GM18517 (cell line): ENCODE results near the gene PKN1.
"Not testable (repeated sequence)": the region's sequence is repeated elsewhere in the genome, so short reads cannot be mapped to it uniquely, and the experiment has no call there.

ENCODE experiments used
- ATAC-seq: cut with Tn5 transposase; IDR thresholded peaks from one replicate; pipeline ENCODE4 v1.9.1; 2021; ENCODE audit warnings: mild to moderate bottlenecking, moderate library complexity; ENCODE audit not compliant: unreplicated experiment

PKN1 gene

DNA sequence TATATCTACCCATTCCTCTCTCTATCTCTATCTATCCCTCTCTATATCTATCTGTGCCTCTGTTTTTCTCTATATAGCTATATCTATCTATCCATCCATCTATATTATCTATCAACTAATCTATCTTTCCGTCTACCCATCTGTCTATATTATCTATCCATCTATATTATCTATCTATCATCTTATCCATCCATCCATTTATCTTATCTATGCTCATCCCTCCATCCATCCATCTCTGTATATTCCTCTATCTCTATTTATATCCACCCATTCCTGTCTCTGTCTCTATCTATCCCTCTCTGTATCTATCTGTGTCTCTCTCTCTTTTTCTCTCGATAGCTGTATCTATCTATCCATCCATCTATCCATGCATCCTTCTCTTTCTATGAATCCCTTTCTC lies 27.8 kb downstream of the PKN1 start:
- no peak for ATAC-seq

- not testable (repeated sequence) for ATAC-seq
Measured at GRCh38 chr19:14462401-14462800, 29.3 kb downstream of the PKN1 start.

DNA sequence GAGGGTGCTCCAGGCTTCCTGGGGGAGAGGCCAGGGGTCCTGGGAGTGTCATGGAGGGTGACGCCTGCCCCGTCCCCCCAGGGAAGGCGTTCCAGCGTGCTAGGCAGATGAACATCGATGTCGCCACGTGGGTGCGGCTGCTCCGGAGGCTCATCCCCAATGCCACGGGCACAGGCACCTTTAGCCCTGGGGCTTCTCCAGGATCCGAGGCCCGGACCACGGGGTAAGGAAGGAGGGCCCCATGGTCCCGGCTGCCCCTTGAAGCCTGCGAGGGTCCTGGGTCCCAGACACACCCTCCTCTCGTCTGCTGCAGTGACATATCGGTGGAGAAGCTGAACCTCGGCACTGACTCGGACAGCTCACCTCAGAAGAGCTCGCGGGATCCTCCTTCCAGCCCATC lies 30.6 kb downstream of the PKN1 start:
- ATAC-seq: no peak

GRCh38 chr19:14467391-14467790 lies 34.3 kb downstream of the PKN1 start:
- no peak for ATAC-seq

DNA sequence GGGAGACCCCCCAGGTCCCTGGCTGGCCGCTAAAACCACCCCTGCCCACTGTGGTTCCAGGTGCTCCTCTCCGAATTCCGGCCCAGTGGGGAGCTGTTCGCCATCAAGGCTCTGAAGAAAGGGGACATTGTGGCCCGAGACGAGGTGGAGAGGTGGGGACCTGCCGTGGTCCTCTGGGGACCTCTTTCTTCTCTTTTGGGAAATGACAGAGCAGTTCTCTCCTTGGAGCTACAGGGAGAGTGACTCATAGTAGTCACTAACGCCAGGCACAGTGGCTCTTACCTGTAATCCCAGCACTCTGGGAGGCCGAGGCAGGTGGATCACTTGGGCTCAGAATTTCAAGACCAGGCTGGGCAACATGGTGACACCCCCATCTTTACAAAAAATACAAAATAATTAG lies 34.7 kb downstream of the PKN1 start:
- ATAC-seq: no peak

GRCh38 chr19:14470031-14470876 lies 37.1 kb downstream of the PKN1 start:
- no peak for ATAC-seq

DNA sequence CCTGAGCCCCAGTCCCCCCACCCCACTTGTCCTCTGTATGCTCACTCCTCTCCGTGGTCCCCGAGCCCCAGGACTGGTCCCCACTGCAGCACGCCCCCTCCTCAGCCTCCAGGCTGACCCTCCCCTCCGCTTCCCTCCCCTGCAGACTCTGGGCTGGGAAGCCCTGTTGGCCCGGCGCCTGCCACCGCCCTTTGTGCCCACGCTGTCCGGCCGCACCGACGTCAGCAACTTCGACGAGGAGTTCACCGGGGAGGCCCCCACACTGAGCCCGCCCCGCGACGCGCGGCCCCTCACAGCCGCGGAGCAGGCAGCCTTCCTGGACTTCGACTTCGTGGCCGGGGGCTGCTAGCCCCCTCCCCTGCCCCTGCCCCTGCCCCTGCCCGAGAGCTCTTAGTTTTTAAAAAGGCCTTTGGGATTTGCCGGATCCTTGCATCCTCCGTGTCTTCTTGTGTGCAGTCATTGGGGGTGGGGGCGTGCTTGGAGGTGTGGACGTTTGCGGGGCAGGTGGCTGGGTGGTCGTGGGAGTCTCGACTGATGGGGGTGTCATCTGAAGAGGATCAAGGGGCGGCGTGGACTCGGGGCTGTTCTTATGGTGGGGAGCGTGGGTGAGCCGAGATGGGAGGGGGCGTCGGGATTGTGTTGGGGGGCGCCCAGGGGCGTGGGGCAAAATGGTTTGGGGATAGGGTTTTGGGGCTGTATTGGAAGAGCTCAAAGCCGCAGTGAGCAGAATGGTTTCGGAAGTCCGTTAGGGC lies 38.5 kb downstream of the PKN1 start:
- no peak for ATAC-seq

DNA sequence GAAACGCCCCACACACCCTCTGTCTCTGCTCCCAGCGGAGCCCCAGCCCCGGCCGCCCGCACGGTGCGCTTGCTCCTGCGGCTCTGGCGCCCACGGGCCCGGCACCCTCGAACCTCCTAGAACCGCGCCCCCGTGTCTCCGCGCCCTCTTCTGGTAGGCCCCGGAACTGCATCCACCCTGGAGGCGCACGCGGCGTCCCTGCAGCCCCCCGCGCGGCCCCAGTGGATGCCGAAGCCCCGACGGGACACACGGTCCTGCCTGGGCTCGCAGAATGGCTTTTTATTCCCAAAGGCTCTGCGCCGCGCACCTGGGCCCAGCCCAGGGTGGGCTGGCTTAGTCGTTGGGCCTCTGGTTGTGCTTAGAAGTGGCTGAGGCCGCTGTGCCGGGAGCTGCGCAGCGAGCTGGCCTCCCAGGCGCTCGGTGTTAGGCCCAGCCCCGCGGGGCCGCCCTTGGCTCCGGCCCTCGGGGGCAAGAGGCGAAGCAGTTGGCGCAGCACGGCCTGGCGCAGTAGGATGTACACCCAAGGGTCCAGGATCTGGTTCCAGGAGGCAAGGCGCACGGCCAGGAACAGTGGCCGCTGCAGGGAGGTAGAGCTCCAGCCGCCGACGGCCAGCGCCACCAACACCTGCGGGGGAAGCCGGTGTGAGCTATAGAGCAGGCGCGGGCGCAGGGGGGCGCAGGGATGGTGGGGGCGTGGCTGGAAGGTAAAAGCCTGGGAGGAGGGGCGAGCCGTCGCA lies 39.3 kb downstream of the PKN1 start:
- no peak for ATAC-seq

GRCh38 chr19:14473073-14473977 lies 40.2 kb downstream of the PKN1 start:
- no peak for ATAC-seq

GRCh38 chr19:14473978-14474578 lies 41.0 kb downstream of the PKN1 start:
- no peak for ATAC-seq

DNA sequence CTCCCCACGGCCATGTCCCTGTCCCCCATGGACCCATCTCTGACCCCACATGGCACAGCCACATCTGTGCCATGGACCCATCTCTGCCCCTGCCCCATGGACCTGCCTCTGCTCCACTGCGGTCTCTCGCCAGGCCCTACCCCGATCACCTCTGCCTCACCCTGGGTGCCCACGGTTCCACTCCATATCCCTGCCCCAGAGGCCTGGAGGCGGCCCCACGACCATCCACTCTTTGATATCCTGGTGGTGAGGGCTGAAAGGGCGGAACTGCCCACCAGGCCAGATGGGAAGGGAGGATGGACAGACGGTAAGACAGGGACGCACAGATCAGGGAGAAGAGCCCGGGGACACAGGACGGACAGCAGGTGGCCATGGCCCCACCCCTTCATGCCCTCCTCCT lies 41.7 kb downstream of the PKN1 start:
- ATAC-seq: no peak

GRCh38 chr19:14475251-14476073 lies 42.4 kb downstream of the PKN1 start, which contains the start of gene PTGER1:
PTGER1 (minus strand) TSS chr19:14475354; CDS start chr19:14474320, 1,034 bp downstream.
- no peak for ATAC-seq

DNA sequence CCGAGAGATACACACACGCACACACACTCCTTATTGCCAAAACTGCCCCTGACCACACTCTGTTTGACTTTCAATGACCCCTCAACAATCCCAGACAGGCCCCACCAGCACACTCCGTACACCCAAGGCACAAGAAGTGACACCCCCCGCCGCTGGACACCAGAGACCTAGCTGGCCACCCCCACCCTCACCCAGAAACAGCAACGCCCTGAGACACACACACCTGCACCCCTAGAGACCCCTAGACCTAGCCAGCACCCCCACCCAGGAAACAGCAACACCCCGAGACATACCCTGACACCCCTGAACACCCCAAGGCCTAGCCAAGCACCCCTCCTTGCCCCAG lies 43.2 kb downstream of the PKN1 start:
- ATAC-seq: no peak

GRCh38 chr19:14476673-14477401 lies 43.7 kb downstream of the PKN1 start:
- no peak for ATAC-seq

GRCh38 chr19:14477418-14478112 lies 44.5 kb downstream of the PKN1 start:
- no peak for ATAC-seq

DNA sequence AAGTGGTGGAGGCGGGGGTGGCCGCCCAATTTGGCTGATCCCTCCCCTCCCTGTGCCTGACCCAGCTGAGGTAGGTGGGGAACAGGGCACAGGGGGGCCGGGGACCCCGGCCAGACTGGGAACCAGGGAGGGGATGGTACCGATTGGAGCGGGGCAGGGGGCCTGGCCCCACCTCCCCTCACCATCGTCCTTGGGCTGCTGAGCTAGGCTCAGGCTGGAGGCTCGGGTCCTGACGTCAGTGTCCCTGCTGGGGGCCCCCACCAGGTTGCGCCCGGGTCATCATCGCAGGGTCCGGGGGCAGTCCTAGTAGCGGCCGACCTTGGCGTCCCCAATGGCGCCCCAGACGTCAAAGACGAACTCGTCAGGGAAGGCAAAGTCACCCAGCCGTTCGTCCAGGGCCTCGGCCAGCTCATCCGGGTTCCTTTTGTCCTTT lies 45.0 kb downstream of the PKN1 start:
- no peak for ATAC-seq

DNA sequence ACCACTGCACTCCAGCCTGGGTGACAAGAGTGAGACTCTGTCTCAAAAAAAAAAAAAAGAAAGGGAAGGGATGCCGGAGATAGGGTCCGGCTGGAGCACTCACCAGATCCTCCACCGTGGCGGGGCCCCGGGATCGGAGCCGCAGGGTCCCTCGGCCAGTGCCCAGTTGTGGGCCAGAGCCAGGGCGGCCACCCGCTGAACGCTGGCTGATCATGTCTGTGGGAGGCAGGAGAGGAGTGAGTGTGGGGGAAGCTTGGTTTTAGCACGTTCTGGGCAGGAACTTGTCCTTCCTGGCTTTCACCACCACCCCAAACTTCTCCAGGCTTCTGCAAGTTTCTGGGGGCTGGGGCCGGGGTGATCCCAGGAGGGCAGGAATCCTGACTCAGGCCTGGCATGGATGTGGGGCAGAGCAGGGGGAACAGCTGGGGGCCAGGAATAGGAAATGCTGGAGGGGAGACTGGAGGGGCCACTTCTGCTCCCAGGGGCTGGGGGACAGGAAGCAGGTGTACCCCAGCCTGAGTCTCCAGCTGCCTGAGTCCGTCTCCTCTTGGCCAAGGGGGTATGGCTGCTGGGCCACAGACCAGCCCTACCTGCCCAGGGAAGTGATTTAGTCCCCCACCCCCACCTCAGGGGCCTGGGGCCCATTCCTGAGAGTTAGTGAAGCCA lies 46.3 kb downstream of the PKN1 start:
- no peak for ATAC-seq
